Sigmoid colon (tissue), 4 donors: ENCODE measurements around the gene GATB.

ENCODE experiments used
- CTCF ChIP-seq, 4 experiments: fragments of 450-650 bp in 3 of 4; fragments of 200-600 bp in 1 of 4; IDR thresholded peaks; one replicate each; pipeline ENCODE4 v1.5.1; 2016 to 2019; ENCODE audit warnings: antibody characterized with exemption in 4 of 4, mild to moderate bottlenecking in 3 of 4, moderate library complexity in 2 of 4
- EP300 ChIP-seq, 4 donors: sonication (generic); formaldehyde crosslinking; IDR thresholded peaks; one replicate each; pipeline ENCODE4 v1.6.1; 2017; ENCODE audit warnings: antibody characterized with exemption in 4 of 4
- POLR2A ChIP-seq, 2 donors: fragments of 450-650 bp; IDR thresholded peaks; one replicate each; pipeline ENCODE4 v1.6.1; 2016; ENCODE audit warnings: antibody characterized with exemption in 2 of 2, mild to moderate bottlenecking in 2 of 2, moderate library complexity in 2 of 2

DNA sequence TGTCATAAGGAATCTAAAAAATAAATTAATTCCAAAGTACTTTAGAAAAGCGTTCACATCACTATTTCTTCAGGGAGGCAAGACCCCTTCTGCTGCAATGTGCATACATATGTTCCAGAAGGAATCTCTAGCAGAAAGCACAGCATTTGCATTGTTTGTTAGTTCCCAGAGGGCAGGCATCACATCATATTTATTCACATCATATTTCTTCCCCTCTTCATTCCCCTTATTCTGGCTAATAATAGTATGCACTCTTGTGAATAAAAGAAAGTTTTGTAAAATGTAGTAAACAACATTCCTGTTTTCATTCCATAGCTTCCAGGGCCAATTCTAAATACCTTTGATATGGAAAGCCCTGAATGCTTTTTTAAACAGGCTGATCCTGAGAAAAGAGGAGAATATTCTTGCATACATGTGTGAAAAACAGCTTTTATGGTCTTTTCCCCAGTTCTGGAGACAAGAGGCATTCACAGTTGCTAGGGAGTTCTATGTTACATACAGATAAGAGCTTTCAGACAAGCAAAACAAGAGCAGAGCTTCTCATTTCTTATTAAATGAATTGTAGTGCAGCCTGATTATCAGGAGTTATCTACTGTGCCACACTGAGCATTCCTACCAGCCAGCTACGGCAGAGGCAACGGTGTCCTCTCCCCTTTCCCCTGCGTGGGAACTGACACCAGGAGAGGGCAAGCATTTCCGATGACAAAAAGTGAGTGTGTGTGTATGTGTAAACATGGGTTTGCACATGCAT is 15.2 kb downstream of the GATB start:
- TF ChIP-seq CTCF (IDR thresholded peaks at IDR 0.05) = no peak
- TF ChIP-seq POLR2A (IDR thresholded peaks at IDR 0.05) = no peak
- no peak for TF ChIP-seq EP300 (IDR thresholded peaks at IDR 0.05)
